ENCODE results near the gene HSD11B1. TPM values are rescaled to one million over a fixed set of nuclear protein-coding genes. Genes with fewer than 3 reads are reported as not detected.

HSD11B1 gene
- polyA plus RNA-seq, 1 donor from 2014 or later = not detected

- Histone ChIP-seq H3K27ac (ENCODE audit: low read length) (no peak overlapping the region), H3K9me3 (ENCODE audit: low read length) (no peaks in the 10 kb centered on the region), H3K9me2 (ENCODE audit: insufficient read depth, low read length) (no peaks in the 10 kb centered on the region), H3K4me2 (ENCODE audit: low read length) (no peak overlapping the region), H3K9ac (ENCODE audit: low read length) (no peak overlapping the region), H3F3A (ENCODE audit: insufficient read depth, low read length, poor library complexity, severe bottlenecking) (no peaks in the 10 kb centered on the region), H3K79me2 (replicated peaks; ENCODE audit: insufficient read depth, low read length) (no peaks in the 10 kb centered on the region), H2AFZ (ENCODE audit: low read depth, low read length) (no peak overlapping the region), H3K36me3 (ENCODE audit: insufficient read depth, low read length) (no peaks in the 10 kb centered on the region), H4K20me1 (ENCODE audit: insufficient read depth) (no peaks in the 10 kb centered on the region), H3K27me3 (ENCODE audit: insufficient read depth, low read depth, low read length) (no peaks in the 10 kb centered on the region), H3K4me3 (ENCODE audit: low read length) (no peak overlapping the region)
- TF ChIP-seq RAD21 (conservative IDR thresholded peaks at IDR 0.05) (no peak), REST (IDR thresholded peaks at IDR 0.05; ENCODE audit: borderline replicate concordance) (no peak), EP300 (conservative IDR thresholded peaks at IDR 0.05; ENCODE audit: poor library complexity, severe bottlenecking) (no peak), MXI1 (conservative IDR thresholded peaks at IDR 0.05; ENCODE audit: poor library complexity, severe bottlenecking) (no peak), TAF1 (IDR thresholded peaks at IDR 0.05; ENCODE audit: low read depth) (no peak), EZH2 (IDR thresholded peaks at IDR 0.05; ENCODE audit: borderline replicate concordance, insufficient read depth, low read length, poor library complexity, severe bottlenecking) (no peak), POLR2AphosphoS5 (IDR thresholded peaks at IDR 0.05) (no peak), SMC3 (conservative IDR thresholded peaks at IDR 0.05; ENCODE audit: poor library complexity) (no peak), CTCF (IDR thresholded peaks at IDR 0.05; ENCODE audit: poor library complexity, severe bottlenecking) (no peak)
Observed at GRCh38 chr1:209727286-209727685, 22.6 kb downstream of the HSD11B1 start.

- no peaks in the 10 kb centered on the region for H4K20me1 ChIP-seq (ENCODE audit: insufficient read depth)
- no peaks in the 10 kb centered on the region for H3K9me2 ChIP-seq (ENCODE audit: insufficient read depth, low read length)
- H3K27ac ChIP-seq (ENCODE audit: low read length) = no peak overlapping the region
- no peak overlapping the region for H3K9ac ChIP-seq (ENCODE audit: low read length)
- H3K36me3 ChIP-seq (ENCODE audit: insufficient read depth, low read length) = no peaks in the 10 kb centered on the region
- H3F3A ChIP-seq (ENCODE audit: insufficient read depth, low read length, poor library complexity, severe bottlenecking) = no peaks in the 10 kb centered on the region
- H3K4me3 ChIP-seq (ENCODE audit: low read length) = no peak overlapping the region
- H3K79me2 ChIP-seq (replicated peaks; ENCODE audit: insufficient read depth, low read length) = no peaks in the 10 kb centered on the region
- H3K9me3 ChIP-seq (ENCODE audit: low read length) = no peaks in the 10 kb centered on the region
- no peak overlapping the region for H3K4me2 ChIP-seq (ENCODE audit: low read length)
- TF ChIP-seq REST (IDR thresholded peaks at IDR 0.05; ENCODE audit: borderline replicate concordance) (no peak), POLR2AphosphoS5 (IDR thresholded peaks at IDR 0.05) (no peak), RAD21 (conservative IDR thresholded peaks at IDR 0.05) (no peak), SMC3 (conservative IDR thresholded peaks at IDR 0.05; ENCODE audit: poor library complexity) (no peak), EP300 (conservative IDR thresholded peaks at IDR 0.05; ENCODE audit: poor library complexity, severe bottlenecking) (no peak), MXI1 (conservative IDR thresholded peaks at IDR 0.05; ENCODE audit: poor library complexity, severe bottlenecking) (no peak), TAF1 (IDR thresholded peaks at IDR 0.05; ENCODE audit: low read depth) (no peak), EZH2 (IDR thresholded peaks at IDR 0.05; ENCODE audit: borderline replicate concordance, insufficient read depth, low read length, poor library complexity, severe bottlenecking) (no peak), CTCF (IDR thresholded peaks at IDR 0.05; ENCODE audit: poor library complexity, severe bottlenecking) (no peak)
- no peak overlapping the region for H2AFZ ChIP-seq (ENCODE audit: low read depth, low read length)
- no peaks in the 10 kb centered on the region for H3K27me3 ChIP-seq (ENCODE audit: insufficient read depth, low read depth, low read length)
Observed at GRCh38 chr1:209727785-209728184, 23.1 kb downstream of the HSD11B1 start.
